SJSA1 (cell line): Measurements from ENCODE around the gene NUDT7. TPM values are rescaled to one million over a fixed set of nuclear protein-coding genes. Genes with fewer than 3 reads are reported as not detected.

ENCODE experiments used
- DNase-seq, 2 experiments: peaks; one replicate each; pipeline ENCODE4 v3.0.0-alpha.2; 2015 to 2020; ENCODE audit warnings: low spot score in 2 of 2, low read depth in 1 of 2
- H3K27ac ChIP-seq: fragments of 250-450 bp; sonication (Bioruptor Pico); 2 replicates; pipeline ENCODE4 v1.5.1; 2020; ENCODE audit warnings: mild to moderate bottlenecking, moderate library complexity
- H3K27me3 ChIP-seq: fragments of 250-450 bp; sonication (Bioruptor Pico); replicated peaks from 2 replicates; pipeline ENCODE4 v1.5.1; 2020; ENCODE audit warnings: mild to moderate bottlenecking, moderate library complexity
- H3K36me3 ChIP-seq: fragments of 250-450 bp; sonication (Bioruptor Pico); 2 replicates; pipeline ENCODE4 v1.5.1; 2020; ENCODE audit warnings: mild to moderate bottlenecking
- H3K4me1 ChIP-seq: fragments of 250-450 bp; sonication (Bioruptor Pico); replicated peaks from 2 replicates; pipeline ENCODE4 v1.6.1; 2021; ENCODE audit warnings: mild to moderate bottlenecking
- H3K4me3 ChIP-seq: fragments of 250-450 bp; sonication (Bioruptor Pico); 2 replicates; pipeline ENCODE4 v1.5.1; 2020; ENCODE audit warnings: mild to moderate bottlenecking
- H3K9me3 ChIP-seq: fragments of 250-450 bp; sonication (Bioruptor Pico); replicated peaks from 2 replicates; pipeline ENCODE4 v1.5.1; 2020; ENCODE audit warnings: mild to moderate bottlenecking
- total RNA-seq: library from RNA; depleted of rRNA; stranded (reverse); fragments of >200 nt; shearing (Covaris generic); gene quantifications from 2 replicates; pipeline ENCODE4 v1.2.3, GENCODE V29; 2014

Gene NUDT7
- total RNA-seq, 1 experiment from 2014 or later = 2.8 TPM

DNA sequence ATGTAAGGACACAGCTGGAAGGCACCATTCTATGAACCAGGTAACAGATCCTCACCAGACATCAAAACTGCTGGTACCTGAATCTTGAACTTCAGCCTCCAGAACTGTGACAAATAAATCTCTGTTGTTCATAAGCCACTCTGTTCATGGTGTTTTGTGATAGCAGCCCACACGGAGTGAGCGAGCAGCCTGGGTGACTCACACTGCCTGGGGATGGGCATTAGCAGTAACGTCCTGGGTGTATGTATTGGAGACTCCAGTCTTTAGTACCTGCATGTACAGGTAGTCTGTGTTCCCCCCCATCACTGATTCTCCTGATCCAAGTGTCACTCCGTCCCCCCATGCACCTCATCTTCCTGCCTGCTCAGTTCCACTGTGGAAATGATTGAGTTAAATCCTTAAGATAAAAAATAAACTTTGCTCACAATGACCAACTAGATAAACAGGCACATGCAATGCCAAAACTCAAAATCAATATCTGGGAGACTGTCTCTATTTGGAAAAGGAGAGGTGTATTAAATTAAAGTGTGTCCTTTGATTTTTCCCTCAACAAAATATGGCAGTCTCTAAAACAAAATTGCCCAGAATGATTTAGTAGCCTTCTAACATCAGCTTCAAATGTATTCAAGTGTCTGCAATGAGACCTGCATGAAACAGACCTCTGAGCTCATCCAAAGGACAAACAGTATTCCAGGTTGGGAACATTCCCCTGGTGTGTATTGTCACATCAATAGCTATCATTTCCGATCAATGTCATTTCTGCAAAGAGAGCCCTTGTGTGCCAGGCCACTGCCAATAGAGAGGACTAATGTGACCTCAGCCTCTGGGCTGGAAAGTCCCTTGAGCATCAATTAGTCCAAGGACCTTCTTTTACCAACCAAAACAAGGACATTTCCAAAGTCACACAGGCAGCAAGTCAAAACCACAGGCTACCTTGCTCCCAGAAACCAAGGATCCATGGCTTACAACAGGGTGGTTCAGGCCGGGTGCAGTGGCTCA, 53.9 kb downstream of the NUDT7 start:
- peak in 1 of 2 experiments; percentile 45 for DNase-seq
- Histone ChIP-seq H3K9me3 (no peaks in the 10 kb centered on the region), H3K27me3 (no peaks in the 10 kb centered on the region), H3K4me1 (peaks cover 22% of the 10 kb centered on the region), H3K27ac (no peak overlapping the region), H3K36me3 (no peaks in the 10 kb centered on the region), H3K4me3 (no peak overlapping the region)

DNA sequence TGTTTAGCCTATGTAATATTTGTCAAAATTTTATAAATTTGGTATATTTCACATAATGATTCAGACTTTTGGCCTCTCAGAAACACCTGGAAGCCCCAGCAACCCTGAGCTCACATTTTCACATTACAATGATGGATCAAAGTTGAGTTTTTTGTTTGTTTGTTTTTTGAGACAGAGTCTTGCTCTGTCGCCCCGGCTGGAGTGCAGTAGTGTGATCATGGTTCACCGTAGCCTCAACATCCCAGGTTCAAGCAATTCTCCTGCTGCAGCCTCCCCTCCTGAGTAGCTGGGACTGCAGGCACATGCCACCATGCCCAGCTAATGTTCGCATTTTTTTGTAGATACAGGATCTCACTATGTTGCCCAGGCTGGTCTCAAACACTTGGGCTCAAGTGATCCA, 55.4 kb downstream of the NUDT7 start:
- Histone ChIP-seq H3K9me3 (no peaks in the 10 kb centered on the region), H3K4me1 (peaks cover 23% of the 10 kb centered on the region), H3K4me3 (no peak overlapping the region), H3K36me3 (no peaks in the 10 kb centered on the region), H3K27ac (no peak overlapping the region), H3K27me3 (no peaks in the 10 kb centered on the region)
- DNase-seq = no peak

DNA sequence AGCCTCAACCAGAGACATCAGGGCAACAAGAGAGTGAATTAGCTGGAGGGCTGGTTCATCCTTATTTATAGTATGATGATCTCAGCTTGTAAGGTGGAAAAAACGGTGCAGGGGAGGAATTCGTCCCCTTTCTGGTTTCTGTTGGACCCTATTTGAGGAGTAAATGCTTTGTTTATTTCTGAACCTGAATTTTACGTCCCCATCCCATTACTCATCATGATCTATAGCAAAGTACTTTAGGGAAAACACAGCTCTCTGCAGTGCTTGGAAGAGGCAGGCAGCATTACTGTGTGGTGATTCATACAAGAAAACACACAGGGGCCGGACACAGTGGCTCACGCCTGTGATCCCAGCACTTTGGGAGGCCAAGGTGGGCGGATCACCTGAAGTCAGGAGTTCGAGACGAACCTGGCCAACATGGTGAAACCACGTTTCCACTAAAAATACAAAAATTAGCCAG, 58.1 kb downstream of the NUDT7 start:
- no peaks in the 10 kb centered on the region for H3K36me3 ChIP-seq
- peak overlapping the region; percentile 66 for H3K27ac ChIP-seq
- H3K4me1 ChIP-seq = peaks cover 23% of the 10 kb centered on the region
- no peaks in the 10 kb centered on the region for H3K27me3 ChIP-seq
- no peaks in the 10 kb centered on the region for H3K9me3 ChIP-seq
- H3K4me3 ChIP-seq = no peak overlapping the region
- peak; percentile 85 to 95 for DNase-seq

DNA sequence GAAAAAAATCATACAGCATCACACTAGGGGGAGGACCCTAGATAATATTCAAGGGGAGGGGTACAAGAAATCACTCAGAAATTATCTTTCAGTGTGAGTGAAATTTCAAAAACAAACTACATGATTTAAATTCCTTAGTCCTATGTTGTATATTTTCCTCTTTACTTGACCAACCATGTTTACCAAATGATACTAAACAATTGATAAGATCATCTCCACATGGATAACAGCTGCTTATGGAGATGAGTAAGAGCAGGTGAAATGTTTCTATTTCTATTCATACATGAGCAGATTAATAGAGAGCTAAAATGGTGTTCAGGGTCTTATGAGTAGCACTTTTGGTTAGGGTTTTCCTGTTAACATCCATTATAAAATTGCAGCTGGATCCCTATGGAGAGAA, 58.8 kb downstream of the NUDT7 start:
- DNase-seq = peak in 1 of 2 experiments; percentile 12
- Histone ChIP-seq H3K27ac (peak overlapping the region; percentile 40), H3K4me1 (peaks cover 19% of the 10 kb centered on the region), H3K9me3 (no peaks in the 10 kb centered on the region), H3K36me3 (no peaks in the 10 kb centered on the region), H3K4me3 (no peak overlapping the region), H3K27me3 (peaks cover 4% of the 10 kb centered on the region; the same call in 1 of the 2 replicates)

DNA sequence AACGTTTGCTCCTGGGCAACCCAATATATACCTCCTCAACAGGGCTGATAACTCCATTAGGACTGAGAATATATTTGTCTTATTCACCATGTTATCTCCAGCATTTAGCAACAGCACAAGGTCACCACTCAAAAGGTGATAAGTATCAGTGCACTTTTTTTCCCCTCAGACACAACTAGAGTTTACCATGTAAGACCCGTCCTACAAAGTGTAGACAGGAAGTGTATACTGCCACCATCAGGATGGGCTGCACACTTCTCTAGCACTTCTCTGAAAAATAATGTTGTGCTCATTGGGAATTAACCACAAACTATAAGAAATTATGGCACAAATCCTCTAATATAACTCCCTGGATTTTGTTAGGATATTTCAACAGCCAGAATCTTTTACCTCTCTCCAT, 60.4 kb downstream of the NUDT7 start:
- Histone ChIP-seq H3K27ac (no peak overlapping the region), H3K9me3 (no peaks in the 10 kb centered on the region), H3K4me1 (peaks cover 18% of the 10 kb centered on the region), H3K36me3 (no peaks in the 10 kb centered on the region), H3K4me3 (no peak overlapping the region), H3K27me3 (peaks cover 15% of the 10 kb centered on the region)
- DNase-seq = no peak

DNA sequence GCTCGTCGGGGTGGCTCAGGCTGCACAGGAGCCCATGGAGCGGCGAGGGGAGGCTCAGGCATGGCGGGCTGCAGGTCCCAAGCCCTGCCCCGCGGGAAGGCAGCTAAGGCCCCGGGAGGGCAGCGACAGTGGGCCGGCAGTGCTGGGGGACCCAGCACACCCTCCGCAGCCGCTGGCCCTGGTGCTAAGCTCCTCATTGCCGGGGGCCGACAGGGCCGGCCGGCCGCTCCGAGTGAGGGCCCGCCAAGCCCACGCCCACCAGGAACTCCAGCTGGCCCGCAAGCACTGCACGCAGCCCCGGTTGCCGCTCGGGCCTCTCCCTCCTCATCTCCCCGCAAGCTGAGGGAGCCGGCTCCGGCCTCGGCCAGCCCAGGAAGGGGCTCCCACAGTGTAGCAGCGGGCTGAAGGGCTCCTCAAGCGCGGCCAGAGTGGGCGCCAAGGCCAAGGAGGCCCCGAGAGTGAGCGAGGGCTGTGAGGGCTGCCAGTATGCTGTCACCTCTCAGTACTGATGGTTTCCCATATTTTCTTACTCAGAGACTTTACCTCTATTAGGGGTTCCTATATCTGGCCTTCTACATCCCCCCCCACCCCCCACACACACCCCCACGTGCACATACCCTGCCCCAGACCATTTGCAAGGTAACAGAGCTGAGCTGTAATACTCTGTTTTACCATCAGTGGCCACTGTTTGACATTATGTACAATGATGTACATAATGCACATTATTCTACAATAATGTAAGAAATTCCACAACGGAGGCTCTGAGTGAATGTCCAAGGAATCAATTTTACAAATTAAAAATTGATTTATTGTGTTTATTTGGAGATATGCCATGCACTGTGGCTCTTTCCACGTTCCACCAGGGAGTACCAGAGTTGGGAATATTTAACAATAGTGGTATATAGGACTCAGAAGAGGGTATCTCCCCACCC, 62.4 kb downstream of the NUDT7 start:
- H3K27me3 ChIP-seq = peaks cover 35% of the 10 kb centered on the region
- DNase-seq = no peak
- H3K4me3 ChIP-seq = no peak overlapping the region
- no peaks in the 10 kb centered on the region for H3K36me3 ChIP-seq
- no peak overlapping the region for H3K27ac ChIP-seq
- peaks cover 27% of the 10 kb centered on the region for H3K4me1 ChIP-seq
- no peaks in the 10 kb centered on the region for H3K9me3 ChIP-seq

DNA sequence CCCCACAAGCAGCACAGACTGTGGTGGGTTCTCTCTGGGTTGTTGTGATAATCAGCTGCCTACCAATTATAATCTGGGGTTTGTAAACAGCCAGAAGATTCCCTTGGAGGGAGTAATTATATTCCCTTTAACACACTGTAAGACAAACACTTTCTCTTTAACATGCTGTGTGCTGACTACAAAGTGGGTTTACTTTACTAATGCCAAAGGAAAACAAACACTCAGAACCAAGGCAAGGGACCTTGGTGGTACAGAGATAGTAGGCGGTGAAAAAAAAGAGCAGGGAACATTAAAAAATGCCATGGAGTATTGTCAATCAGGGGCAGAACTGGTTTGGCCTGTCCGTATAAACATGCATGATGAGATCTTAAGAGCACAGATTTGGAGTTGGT, 63.1 kb downstream of the NUDT7 start:
- no peak for DNase-seq
- no peaks in the 10 kb centered on the region for H3K36me3 ChIP-seq
- peaks cover 21% of the 10 kb centered on the region for H3K4me1 ChIP-seq

DNA sequence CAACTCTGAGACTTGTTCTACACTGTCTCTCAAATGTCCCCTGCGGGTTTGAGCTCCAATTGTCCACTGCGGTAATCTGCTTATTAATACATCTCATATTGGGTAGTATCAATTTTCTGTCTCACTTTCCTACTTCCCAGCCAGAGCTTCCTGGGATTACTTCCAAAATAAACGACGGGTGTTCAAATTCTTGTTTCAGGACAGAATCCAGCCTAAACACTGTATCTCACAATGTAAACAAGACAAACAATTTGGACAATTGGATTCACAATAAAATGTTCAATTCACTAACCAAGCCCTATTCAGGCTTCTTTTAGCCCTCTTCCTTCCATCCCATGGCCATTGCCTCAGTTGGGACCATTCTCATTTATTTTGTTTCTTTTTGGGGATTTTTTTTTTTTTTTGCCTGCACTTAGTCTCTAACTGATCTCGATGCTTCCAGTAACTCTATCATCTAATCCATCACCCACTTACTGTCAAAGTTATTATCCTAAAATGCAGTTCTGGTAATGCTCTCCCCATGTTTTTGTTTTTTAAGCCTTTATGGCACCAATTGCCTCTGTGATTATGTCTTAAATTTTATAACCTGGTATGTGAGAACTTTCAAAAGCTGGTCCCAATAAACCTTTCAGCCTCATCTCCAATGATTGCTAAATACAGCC, 64.0 kb downstream of the NUDT7 start:
- H3K4me1 ChIP-seq = peaks cover 12% of the 10 kb centered on the region
- H3K36me3 ChIP-seq = no peaks in the 10 kb centered on the region
- no peak overlapping the region for H3K4me3 ChIP-seq
- H3K9me3 ChIP-seq = no peaks in the 10 kb centered on the region
- H3K27me3 ChIP-seq = peaks cover 44% of the 10 kb centered on the region
- DNase-seq = no peak
- no peak overlapping the region for H3K27ac ChIP-seq

More for the DNA sequence above, 63.1 kb downstream of the NUDT7 start:
- H3K4me3 ChIP-seq = no peak overlapping the region
- no peaks in the 10 kb centered on the region for H3K9me3 ChIP-seq
- H3K27me3 ChIP-seq = peaks cover 41% of the 10 kb centered on the region
- no peak overlapping the region for H3K27ac ChIP-seq

DNA sequence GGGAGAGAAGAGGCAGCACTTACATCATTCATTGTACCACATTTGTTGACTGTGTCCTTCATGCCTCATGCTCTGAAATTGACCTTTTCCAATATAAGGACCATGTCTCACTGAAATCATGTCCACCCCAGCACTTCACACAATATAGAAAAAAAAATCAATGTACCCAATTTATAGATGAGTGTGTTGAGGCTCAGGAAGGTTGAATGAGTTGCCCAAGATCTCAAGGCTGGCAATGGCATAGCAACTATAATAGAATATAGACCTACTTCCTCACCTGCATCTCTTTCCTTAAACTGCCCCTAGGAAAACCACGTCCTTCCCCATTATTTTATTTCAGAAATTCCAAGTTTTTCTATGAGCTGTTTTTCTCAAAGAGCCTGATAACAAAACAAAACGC, 65.1 kb downstream of the NUDT7 start:
- Histone ChIP-seq H3K27me3 (peaks cover 44% of the 10 kb centered on the region), H3K27ac (no peak overlapping the region), H3K4me3 (no peak overlapping the region), H3K9me3 (no peaks in the 10 kb centered on the region), H3K36me3 (no peaks in the 10 kb centered on the region), H3K4me1 (peaks cover 12% of the 10 kb centered on the region)
- no peak for DNase-seq

DNA sequence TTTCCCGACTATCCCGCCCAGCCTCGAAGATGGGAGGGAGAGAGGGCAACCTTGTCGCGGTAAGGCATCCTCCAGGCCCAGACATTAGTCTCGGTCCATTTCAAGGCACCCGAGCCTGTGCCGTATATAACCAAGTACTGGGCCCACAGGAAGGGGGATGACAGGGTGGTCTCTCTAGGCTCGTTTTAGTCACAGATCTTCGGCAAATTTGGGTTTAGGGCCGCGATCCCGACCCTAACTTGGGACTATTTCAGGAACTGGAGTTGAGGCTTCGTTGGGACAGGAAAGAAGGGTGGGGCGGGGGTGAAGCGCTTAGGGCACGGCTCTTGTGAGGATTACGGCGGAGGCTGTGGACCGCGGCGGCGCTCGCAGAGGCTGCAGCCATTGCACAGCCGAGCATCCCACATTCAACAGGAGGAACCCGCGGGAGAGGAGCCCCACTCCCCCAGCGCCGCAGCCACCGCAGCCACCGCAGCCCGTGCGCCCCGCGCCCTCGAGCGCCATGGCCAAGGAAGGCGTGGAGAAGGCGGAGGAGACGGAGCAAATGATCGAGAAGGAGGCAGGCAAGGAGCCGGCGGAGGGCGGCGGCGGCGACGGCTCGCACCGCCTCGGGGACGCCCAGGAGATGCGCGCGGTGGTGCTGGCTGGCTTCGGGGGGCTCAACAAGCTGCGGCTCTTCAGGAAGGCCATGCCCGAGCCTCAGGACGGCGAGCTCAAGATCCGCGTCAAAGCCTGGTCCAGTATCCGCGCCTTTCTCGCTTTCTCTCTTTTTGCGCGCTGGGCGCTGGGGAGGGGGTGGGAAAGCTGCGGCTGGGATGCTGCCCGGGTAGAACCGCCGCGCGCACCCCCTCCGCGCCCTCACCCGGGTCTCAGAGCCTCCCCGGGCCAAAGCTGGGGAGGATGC, 66.1 kb downstream of the NUDT7 start, which contains the start of gene VAT1L:
Gene VAT1L, plus strand, starts transcription at position 384 of the 904 bp plus-strand sequence. Its CDS starts 119 bp downstream, at position 503.
- Histone ChIP-seq H3K27ac (no peak within 1 kb of the TSS), H3K4me3 (peak within 1 kb of the TSS; percentile 42), H3K27me3 (peaks cover 44% of the 10 kb centered on the region), H3K9me3 (no peaks in the 10 kb centered on the region), H3K4me1 (peaks cover 12% of the 10 kb centered on the region), H3K36me3 (no peaks in the 10 kb centered on the region)
- DNase-seq = peak; percentile 47 to 57

DNA sequence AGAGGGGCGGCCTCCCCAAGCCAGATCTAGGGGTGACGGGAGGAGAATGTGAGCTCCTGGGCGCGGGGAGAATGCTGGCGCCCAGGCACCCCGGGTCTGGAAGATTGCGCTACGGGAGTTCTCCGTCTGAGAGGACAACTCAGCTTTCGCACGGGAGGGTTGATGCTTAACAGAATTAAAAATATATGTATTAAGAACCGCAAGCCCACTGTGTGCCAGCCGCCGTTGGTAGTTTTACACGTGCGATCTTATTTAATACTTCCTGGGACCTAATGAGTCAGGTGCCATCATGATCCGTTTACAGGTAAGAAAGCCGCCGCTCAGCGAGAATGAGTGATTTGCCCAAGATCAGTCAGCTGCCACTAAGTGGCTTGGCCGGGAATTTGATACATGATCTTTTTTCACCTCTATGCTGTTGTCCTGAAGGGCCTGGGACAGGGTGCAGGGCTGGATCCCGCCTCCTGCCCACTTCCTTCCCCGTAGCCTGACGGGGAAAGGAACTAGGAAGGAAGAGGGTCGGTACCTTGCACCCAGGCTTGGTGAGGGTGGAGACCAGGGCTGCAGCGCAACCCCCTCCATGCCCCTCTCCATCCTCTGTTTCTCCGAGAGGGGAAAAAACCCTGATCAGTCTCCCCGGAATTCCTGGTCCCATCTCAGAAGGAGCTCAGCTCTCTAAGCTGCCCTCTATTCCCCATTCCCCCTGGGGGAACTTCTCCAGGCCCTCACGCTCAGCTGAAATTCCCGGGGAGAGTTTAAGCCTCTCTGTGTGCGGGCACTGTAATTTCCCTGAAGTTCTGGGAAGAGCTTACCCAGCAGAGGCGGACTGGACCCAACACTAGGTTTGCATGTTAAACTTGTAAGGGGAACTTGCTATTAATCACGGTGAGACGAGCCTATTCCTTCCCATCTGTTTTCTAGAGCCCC, 67.0 kb downstream of the NUDT7 start:
- no peaks in the 10 kb centered on the region for H3K36me3 ChIP-seq
- H3K4me3 ChIP-seq = peak overlapping the region; percentile 42
- peaks cover 18% of the 10 kb centered on the region for H3K4me1 ChIP-seq
- peaks cover 44% of the 10 kb centered on the region for H3K27me3 ChIP-seq
- no peak for DNase-seq
- no peaks in the 10 kb centered on the region for H3K9me3 ChIP-seq
- no peak overlapping the region for H3K27ac ChIP-seq

DNA sequence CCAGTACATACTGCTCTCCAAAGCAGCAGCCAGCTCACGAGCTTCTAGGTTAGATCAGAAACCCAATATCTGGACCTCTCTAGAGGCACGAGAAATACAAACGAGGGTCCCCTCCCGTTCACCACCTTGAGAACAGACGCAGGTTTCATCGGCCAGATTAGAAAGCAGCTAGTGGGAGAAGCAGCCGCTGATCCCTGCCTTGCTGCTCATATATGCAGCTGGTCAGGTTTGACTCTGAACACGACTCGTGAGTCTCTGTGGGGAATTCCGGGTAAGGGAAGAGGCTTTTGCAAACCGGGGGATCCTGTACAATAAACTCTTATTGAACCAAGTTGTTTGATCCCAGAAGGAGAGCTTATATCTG, 67.7 kb downstream of the NUDT7 start:
- H3K27ac ChIP-seq = no peak overlapping the region

More for the DNA sequence above, 67.7 kb downstream of the NUDT7 start:
- Histone ChIP-seq H3K36me3 (no peaks in the 10 kb centered on the region), H3K27me3 (peaks cover 44% of the 10 kb centered on the region), H3K9me3 (no peaks in the 10 kb centered on the region), H3K4me1 (peaks cover 23% of the 10 kb centered on the region), H3K4me3 (no peak overlapping the region)
- no peak for DNase-seq
